Vagina (tissue), 2 donors: ENCODE results near the gene EDC4.

Experiments
- POLR2A ChIP-seq, 2 donors: fragments of 450-650 bp; IDR thresholded peaks; one replicate each; pipeline ENCODE4 v1.6.1; 2017; ENCODE audit warnings: antibody characterized with exemption in 2 of 2, mild to moderate bottlenecking in 2 of 2, moderate library complexity in 2 of 2
- POLR2AphosphoS5 ChIP-seq, 2 donors: sonication (generic); formaldehyde crosslinking; IDR thresholded peaks; one replicate each; pipeline ENCODE4 v1.9.0; 2017; ENCODE audit warnings: antibody characterized with exemption in 2 of 2, mild to moderate bottlenecking in 2 of 2, low read depth in 1 of 2; ENCODE audit not compliant: insufficient read depth in 1 of 2
- TF ChIP-seq, protein P1 (sequence below), 3 experiments: fragments of 450-650 bp in 2 of 3; fragments of 200-600 bp in 1 of 3; sonication (generic) in 1 of 3; IDR thresholded peaks; one replicate each; pipeline ENCODE4 v1.5.1; 2017 to 2019; ENCODE audit warnings: antibody characterized with exemption in 3 of 3, mild to moderate bottlenecking in 2 of 3, moderate library complexity in 2 of 3

DNA sequence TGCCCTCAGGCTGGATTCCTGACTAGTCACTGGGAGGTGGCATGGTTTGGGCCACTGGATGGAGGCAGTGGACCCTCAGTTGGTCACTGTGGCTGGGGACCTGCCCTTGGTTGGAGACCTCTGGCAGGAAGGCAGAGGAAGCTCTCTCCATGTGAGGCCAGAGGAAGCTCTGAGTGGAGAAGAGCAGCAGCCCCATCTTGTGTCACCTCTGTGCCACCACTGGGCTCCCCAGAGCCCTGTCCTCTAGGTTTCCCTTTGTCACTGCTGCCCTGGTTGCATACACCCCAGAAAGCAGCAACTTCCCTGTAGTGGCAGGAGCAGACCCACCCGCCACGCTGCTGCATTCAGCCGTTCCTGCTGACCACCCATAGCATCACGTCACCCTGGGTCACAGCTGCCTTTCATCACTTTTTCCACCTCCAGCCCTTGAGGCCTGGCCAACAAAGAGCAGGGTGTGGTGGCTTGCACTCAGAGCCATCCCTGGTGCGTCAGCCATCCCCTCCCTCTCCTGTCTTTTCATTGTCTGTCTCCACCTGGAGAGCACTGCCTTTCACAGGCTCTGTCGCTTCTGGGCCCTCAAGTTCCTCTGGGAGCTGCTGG, 46.9 kb downstream of the EDC4 start:
- TF ChIP-seq, protein P1, sequence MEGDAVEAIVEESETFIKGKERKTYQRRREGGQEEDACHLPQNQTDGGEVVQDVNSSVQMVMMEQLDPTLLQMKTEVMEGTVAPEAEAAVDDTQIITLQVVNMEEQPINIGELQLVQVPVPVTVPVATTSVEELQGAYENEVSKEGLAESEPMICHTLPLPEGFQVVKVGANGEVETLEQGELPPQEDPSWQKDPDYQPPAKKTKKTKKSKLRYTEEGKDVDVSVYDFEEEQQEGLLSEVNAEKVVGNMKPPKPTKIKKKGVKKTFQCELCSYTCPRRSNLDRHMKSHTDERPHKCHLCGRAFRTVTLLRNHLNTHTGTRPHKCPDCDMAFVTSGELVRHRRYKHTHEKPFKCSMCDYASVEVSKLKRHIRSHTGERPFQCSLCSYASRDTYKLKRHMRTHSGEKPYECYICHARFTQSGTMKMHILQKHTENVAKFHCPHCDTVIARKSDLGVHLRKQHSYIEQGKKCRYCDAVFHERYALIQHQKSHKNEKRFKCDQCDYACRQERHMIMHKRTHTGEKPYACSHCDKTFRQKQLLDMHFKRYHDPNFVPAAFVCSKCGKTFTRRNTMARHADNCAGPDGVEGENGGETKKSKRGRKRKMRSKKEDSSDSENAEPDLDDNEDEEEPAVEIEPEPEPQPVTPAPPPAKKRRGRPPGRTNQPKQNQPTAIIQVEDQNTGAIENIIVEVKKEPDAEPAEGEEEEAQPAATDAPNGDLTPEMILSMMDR (IDR thresholded peaks at IDR 0.05), result no peak
- TF ChIP-seq POLR2A (IDR thresholded peaks at IDR 0.05) (no peak), POLR2AphosphoS5 (IDR thresholded peaks at IDR 0.05; ENCODE audit: insufficient read depth in 1 of 2, low read depth in 1 of 2) (no peak)
